Measurements from ENCODE around the gene ID1. TPM values are rescaled to one million over a fixed set of nuclear protein-coding genes. Genes with fewer than 3 reads are reported as not detected.

ID1 gene
- total RNA-seq, 1 experiment from 2014 or later: 360 TPM

DNA sequence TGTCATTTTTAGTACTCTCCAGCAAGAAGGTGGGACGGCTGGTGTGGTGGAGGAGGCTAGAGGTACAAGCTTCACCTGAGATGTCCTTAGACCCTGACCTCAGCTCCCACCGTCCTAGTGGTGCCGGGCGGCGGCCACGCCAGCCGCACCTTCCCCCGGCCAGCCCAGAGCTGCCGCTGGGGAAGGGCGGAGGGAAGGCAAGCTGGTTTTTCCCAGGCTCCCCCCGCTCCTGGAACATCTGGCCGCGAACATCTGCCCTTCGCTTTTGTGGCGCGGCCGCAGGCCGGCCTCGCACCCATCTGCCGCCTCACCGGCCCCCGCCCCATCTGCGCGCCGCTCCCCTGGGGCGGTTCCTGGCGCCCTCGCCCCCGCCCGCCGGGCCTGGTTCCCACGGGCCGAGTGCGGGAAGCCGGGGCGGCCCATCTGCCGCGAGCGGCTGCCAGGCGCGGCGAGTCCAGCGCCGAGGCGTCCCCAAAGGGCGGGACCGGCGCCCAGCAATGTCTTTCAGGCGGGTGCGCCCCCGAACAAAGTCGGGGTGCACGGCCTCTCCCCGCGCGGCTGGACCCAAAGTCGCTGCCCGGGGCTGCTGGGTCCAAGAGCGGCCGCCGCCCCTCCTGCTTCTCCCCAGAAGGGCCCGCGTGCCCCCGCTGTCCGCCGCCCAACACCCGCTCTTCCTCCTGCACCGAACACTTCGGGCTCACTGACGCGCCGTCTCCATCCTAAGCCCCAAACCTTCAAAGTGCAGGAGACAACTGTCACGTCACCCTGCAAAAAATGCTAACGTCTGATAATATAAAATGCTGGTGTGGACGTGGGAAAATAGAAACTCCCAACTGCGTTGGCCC is 17.3 kb upstream of the ID1 start:
- Histone ChIP-seq H2BK12ac (ENCODE audit: insufficient read length, low read depth, low read length) (no peak overlapping the region), H3K4me2 (ENCODE audit: insufficient read depth, insufficient read length, low read length) (peak overlapping the region; percentile 64), H4K8ac (replicated peaks; ENCODE audit: insufficient read length, low read depth, low read length) (no peak overlapping the region), H2BK20ac (ENCODE audit: low read depth, low read length, poor library complexity, severe bottlenecking) (no peak overlapping the region), H3K23ac (ENCODE audit: insufficient read length, low read depth, low read length) (no peak overlapping the region), H3K14ac (ENCODE audit: insufficient read depth, low read length) (peak overlapping the region; percentile 39; the same call in 1 of the 2 replicates), H3K23me2 (ENCODE audit: insufficient read length, low read depth, low read length, poor library complexity, severe bottlenecking) (peaks cover 8% of the 10 kb centered on the region), H3K18ac (ENCODE audit: insufficient read length, low read depth, low read length) (peak overlapping the region; percentile 6), H3K79me1 (ENCODE audit: insufficient read depth, low read depth, low read length, poor library complexity, severe bottlenecking) (no peaks in the 10 kb centered on the region), H2AK5ac (ENCODE audit: insufficient read length, low read length) (no peak overlapping the region), H2BK120ac (ENCODE audit: low read depth, low read length, poor library complexity, severe bottlenecking) (no peak overlapping the region), H3K79me2 (ENCODE audit: insufficient read depth, low read length) (no peaks in the 10 kb centered on the region), H2BK15ac (ENCODE audit: low read depth, low read length) (no peak overlapping the region), H4K5ac (ENCODE audit: insufficient read length, low read depth, low read length) (no peak overlapping the region), H3T11ph (ENCODE audit: low read length) (no peak overlapping the region), H2AFZ (ENCODE audit: low read length) (no peak overlapping the region), H3K27me3 (ENCODE audit: insufficient read depth, low read length) (no peaks in the 10 kb centered on the region), H2BK5ac (ENCODE audit: insufficient read length, low read length) (no peak overlapping the region), H3K4me1 (ENCODE audit: insufficient read depth, low read length) (peaks cover 6% of the 10 kb centered on the region; the same call in 1 of the 2 replicates), H3K56ac (ENCODE audit: insufficient read length, low read depth, low read length) (no peak overlapping the region), H4K20me1 (ENCODE audit: control insufficient read depth, insufficient read depth, insufficient read length) (peaks cover 2% of the 10 kb centered on the region), H3K9ac (ENCODE audit: extremely low read depth, insufficient read length, low read length) (no peak overlapping the region), H3K27ac (ENCODE audit: insufficient read length, low read depth, low read length) (no peak overlapping the region), H3K4ac (ENCODE audit: low read depth, low read length) (no peak overlapping the region), H4K91ac (ENCODE audit: insufficient read length, low read depth, low read length) (no peak overlapping the region), H3K9me3 (ENCODE audit: control insufficient read depth, low read depth, low read length) (no peaks in the 10 kb centered on the region)
- DNase-seq: peak; percentile 55
- peak overlapping the region; percentile 61 to 98 (median 78) for H3K27ac Mint-ChIP-seq
- no CpG with 5 or more reads among the region's 76 CpGs for WGBS (ENCODE audit: extremely low coverage, insufficient read length, low lambda C conversion rate)
- peak overlapping the region; percentile 37 to 56; a peak in 4 of 5 replicates for H3K4me3 Mint-ChIP-seq
- TF ChIP-seq, protein P1, sequence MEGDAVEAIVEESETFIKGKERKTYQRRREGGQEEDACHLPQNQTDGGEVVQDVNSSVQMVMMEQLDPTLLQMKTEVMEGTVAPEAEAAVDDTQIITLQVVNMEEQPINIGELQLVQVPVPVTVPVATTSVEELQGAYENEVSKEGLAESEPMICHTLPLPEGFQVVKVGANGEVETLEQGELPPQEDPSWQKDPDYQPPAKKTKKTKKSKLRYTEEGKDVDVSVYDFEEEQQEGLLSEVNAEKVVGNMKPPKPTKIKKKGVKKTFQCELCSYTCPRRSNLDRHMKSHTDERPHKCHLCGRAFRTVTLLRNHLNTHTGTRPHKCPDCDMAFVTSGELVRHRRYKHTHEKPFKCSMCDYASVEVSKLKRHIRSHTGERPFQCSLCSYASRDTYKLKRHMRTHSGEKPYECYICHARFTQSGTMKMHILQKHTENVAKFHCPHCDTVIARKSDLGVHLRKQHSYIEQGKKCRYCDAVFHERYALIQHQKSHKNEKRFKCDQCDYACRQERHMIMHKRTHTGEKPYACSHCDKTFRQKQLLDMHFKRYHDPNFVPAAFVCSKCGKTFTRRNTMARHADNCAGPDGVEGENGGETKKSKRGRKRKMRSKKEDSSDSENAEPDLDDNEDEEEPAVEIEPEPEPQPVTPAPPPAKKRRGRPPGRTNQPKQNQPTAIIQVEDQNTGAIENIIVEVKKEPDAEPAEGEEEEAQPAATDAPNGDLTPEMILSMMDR (conservative IDR thresholded peaks at IDR 0.05): no peak
- peaks cover 0 to 6% (median 0%) of the 10 kb centered on the region in 3 experiments; a peak in 2 of 7 replicates for H3K36me3 Mint-ChIP-seq (ENCODE audit: insufficient read depth in 1 of 3, low read depth in 3 of 3)
- peaks cover 53 to 58% of the 10 kb centered on the region in 2 experiments for H3K4me1 Mint-ChIP-seq
- no peaks in the 10 kb centered on the region for H3K27me3 Mint-ChIP-seq (ENCODE audit: low read depth)
- no peaks in the 10 kb centered on the region; a peak in 2 of 5 replicates for H3K9me3 Mint-ChIP-seq
